Muscle of arm (tissue), 12 donors: ENCODE measurements around the gene NME2. TPM values are rescaled to one million over a fixed set of nuclear protein-coding genes. Genes with fewer than 3 reads are reported as not detected.
A peak's percentile ranks its signal among the peaks of the same experiment; 100 is the strongest.
"Not testable (repeated sequence)": the region's sequence is repeated elsewhere in the genome, so short reads cannot be mapped to it uniquely, and the experiment has no call there.

Source experiments
- DNase-seq: peaks from one replicate; pipeline ENCODE4 v3.0.0-alpha.2; 2013
- polyA plus RNA-seq, 12 donors: library from polyadenylated mRNA; unstranded; fragments of 120-200 nt; gene quantifications; one replicate each; pipeline ENCODE4 v1.2.1, GENCODE V29; 2013; ENCODE audit not compliant: insufficient read length in 12 of 12

The NME2 gene
- polyA plus RNA-seq, 12 donors, result 173 to 412 (median 310) TPM; not detected in 1

DNA sequence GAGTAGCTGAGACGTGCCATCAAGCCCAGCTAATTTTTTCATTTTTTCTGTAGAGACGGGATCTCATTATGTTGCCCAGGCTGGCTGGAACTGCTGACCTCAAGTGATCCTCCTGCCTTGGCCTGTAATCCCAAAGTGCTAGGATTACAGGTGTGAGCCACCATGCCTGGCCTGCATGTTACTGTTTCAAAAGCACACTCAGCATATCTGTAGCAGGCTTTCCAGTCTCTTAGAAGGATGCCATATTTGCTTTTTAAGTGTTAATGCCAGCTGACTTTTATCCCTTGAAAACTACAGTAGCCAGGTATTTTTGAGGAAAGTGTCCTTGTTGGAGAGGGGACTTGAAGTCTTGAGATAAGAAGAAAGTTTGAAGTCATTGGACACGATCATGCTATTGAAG lies 30.3 kb upstream of the NME2 start:
- DNase-seq, result no peak

DNA sequence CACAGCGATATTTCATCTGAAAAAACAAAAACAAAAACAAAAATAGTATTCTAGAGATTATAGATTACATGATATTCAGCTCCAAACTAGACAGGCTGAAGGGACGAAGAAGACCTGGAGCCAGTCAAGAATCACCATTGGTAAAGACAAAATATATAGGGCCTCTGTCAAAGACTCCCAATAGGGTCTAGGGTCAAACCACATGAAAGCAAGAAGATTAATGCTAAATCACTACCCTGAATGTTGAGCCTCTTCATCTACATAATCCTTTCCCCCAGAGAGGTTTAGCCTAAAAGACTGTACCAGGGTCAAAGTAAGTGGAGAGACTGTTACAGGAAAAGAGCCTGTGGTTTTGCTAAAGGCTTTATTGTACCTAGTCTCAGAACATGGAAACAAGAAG lies 23.6 kb upstream of the NME2 start:
- DNase-seq, result no peak

DNA sequence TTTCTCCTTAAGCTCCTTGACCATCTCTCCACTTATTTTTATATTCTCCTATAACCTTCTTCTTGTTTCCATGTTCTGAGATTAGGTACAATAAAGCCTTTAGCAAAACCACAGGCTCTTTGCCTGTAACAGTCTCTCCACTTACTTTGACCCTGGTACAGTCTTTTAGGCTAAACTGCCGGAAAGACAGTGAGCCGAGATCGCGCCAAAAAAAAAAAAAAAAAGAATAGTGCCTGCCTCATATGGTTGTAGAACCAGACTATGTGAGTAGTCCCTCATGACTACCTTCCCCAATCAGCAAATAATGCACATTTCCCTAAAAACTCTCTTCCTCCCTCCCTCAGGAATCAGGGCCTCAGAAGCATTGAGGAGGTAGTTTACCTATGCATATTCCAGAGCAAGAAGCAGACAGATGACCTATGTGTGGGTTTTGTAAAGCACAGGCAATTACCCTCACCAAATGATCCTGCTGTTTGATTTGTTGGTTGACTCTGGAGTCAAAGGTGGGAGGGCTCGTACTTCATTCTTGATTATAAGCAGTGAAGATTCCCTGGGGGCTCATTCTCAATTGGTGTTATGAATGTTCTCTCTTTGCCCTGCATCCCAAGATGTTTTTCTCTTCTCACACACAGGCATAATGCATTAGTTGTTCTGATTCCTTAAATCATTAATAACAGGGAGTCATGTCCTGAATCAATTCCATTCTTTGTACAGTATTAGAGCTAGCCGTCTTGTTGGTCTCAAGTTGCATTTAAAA lies 21.8 kb upstream of the NME2 start:
- DNase-seq, result no peak

DNA sequence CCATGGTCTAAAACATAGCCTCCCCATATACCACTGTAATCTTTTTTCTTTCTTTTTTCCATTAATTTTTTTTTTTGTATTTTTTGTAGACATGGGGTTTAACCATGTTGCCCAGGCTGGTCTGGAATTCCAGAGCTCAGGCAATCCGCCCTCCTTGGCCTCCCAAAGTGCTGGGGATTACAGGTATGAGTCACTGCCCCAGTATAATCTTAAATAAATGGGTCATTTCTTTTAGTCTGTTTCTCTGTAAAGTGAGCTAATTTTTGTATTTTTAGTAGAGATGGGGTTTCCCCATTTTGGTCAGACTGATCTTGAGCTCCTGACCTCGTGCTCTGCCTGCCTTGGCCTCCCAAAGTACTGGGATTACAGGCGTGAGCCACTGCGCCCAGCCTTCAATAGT lies 18.6 kb upstream of the NME2 start:
- no peak for DNase-seq

DNA sequence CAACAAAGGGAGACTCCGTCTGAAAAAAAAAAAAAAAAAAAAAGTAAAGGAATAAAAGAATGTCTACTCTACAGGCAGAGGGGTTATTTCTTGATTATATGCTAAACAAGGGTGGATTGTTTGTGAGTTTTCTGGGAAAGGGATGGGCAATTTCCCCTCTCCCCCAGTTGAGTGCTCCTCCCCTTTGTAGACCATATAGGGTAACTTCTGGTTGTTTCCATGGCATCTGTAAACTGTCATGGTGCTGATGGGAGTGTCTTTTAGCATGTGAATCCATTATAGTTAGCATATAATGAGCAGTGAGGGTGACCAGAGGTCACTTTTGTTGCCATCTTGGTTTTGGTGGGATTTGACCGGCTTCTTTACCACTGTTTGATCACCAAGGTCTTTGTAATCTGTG lies 17.0 kb upstream of the NME2 start:
- no peak for DNase-seq

DNA sequence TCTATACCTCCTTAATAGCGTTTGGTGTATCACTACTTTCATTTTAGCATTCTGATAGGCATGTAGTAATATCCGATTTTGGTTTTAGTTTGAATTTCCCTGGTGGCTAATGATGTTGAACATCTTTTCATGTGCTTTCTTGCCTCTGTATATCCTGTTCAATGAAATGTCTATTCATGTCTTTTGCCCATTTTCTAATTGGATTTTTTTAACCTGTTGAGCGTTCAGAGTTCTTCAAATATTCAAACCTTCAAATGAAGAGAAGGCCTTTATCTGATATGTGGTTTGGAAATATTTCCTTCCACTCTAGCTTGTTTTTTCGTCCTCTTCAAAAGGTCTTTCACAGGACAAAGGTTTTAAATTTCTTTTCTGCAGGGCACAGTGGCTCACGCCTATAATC lies 15.3 kb upstream of the NME2 start:
- no peak for DNase-seq

DNA sequence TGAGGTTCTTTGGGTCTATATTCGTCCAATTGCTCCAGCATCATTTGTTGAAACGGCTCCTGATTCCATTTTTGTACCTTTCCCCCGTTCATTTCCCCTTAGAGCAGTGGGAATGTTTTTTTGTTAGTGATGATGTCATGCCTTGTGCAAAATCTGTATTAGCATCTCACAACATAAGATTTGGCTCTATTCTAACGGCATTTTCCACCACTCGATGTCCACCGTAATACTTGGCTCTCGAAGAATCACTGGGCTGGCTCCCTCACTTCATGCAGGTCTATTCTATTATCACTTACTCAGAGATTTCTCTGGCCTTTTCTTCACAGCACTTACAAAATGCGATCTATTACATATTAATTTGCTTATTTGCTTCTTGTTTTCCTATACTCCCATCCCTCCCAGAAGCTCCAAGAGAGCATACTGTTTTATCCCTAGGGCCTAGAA lies 13.4 kb upstream of the NME2 start:
- DNase-seq, result no peak

DNA sequence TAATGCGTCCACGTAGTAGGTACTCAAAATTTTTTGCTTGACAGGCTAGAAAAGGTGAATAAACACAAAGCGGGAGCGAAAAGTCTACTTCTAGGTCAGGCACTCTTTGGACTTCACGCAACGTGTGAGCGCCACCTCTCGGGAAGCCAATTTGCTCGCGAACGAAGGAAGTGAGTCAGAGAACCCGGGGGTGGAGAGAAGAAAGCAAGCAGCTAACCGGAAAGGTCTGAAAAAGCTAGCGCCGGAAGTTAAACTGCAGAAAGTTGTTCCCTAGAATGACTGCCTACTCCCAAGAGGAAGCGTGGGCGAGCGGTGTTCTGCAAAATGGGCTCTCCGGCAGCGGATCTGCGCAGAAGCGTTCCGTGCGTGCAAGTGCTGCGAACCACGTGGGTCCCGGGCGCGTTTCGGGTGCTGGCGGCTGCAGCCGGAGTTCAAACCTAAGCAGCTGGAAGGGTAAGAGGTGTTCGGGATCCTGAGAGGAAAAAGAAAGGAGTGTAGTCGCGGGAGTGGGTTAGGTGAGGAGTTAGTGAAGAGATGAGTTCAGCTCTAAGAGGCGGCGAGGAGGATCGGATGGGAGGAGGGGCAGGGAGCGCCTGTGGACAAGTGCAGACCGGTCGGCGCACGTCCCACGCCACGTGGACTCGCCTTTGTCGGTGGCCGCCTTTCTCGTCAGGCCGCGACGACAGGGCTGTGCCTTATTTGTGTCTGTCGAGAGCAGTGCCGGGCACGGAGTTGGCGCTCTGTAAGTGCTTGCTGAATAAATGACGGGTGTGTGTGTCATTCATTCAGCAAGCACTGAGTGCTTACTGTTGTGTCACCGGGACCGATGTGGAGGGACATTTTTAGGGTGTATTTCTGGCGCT lies 12.8 kb upstream of the NME2 start, which contains the start of gene NME1:
TSS of gene NME1 (plus strand) at position 350 of the 863 bp plus-strand sequence. CDS start 2,096 bp downstream, outside the sequence.
- DNase-seq, result peak; percentile 99

DNA sequence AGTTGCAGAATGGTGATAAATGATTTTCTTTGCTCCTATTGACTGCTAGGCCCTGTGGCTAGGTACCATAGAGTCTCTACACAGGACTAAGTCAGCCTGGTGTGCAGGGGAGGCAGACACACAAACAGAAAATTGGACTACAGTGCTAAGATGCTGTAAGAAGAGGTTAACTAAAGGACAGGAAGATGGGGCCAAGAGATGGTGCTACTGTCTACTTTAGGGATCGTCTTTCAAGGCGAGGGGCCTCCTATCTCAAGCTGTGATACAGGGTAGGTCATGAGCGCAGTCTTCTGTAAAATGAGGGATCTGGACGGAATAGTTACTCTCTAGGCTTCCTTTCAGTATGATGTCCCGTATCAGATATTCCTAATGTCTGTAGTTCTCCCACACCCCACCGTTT lies 12.0 kb upstream of the NME2 start:
- peak; percentile 19 for DNase-seq

DNA sequence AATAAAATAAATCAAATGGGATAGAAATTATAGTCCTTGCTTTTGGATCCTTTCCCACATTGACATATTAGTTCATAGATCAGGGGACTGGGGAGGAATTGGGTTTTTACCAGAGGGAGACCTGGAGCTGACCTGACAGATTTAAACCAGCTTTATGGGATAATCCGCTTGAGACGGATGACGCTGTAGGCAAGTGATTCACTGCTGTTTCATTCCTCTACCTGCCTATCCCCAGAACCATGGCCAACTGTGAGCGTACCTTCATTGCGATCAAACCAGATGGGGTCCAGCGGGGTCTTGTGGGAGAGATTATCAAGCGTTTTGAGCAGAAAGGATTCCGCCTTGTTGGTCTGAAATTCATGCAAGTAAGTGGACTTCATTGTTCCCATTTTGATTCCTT lies 10.8 kb upstream of the NME2 start:
- DNase-seq, result no peak

DNA sequence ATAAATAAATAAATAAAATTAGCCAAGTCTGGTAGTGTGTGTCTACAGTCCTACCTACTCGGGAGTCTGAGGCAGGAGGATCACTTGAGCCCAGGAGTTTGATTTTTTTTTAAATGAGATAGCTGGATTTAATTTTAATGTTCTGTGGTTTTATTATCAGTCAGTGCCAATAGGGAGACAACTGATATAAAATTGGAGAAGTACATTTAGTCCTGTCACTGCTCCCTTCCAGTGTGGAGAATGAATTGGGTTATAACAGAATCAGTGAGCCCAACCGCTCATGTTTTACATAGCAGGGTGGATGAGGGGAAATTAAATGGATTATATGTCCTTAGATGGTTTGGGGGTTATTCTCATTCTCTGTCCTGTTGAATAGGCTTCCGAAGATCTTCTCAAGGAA lies 6.6 kb upstream of the NME2 start:
- DNase-seq, result no peak

DNA sequence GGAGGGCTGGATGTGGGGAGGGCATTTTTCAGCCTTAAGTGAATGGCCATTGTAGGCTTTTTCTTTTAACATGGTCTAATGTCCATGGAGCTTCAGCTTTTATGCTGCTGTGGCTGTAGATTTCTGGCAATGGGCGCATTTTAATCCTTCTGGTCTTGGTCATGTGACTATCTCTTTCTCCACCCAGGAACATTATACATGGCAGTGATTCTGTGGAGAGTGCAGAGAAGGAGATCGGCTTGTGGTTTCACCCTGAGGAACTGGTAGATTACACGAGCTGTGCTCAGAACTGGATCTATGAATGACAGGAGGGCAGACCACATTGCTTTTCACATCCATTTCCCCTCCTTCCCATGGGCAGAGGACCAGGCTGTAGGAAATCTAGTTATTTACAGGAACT lies 4.7 kb upstream of the NME2 start:
- DNase-seq, result no peak

DNA sequence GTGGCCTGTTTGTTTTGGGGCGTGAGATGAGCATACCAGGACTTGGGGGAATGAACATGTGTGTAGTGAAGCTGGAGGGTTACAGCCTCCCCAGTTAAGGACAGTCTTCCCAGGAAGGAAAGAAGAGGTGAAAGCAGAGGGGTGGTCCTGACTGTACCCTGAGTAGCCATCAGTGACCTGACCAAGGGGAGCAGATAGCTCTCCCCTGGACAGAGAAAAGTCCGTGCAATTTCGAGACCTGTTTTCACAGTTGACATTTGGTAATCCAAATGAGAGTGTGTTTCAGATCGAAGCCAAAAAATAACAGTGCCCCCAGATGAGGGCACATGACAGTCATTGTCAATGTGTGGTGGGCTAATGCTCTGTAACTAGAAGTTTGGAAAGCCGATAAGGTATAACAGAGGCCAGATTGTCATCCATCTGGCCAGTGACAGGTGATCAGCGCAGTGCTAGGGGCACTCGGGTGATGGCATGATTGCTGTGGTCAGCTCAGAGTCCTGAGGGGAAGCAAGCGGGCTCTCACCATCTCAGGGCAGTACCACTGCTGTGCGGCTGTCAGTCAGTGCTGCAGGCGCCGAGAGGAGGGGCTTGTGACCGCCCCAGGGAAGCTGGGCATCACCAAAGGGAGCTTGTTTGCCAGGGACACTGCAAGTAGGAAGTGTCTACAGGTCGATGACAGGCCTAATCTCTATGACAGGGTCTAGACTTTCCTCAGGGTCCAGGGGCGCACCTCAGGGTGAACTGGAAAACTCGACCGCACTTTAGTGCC lies 1.1 kb upstream of the NME2 start:
- no peak for DNase-seq

DNA sequence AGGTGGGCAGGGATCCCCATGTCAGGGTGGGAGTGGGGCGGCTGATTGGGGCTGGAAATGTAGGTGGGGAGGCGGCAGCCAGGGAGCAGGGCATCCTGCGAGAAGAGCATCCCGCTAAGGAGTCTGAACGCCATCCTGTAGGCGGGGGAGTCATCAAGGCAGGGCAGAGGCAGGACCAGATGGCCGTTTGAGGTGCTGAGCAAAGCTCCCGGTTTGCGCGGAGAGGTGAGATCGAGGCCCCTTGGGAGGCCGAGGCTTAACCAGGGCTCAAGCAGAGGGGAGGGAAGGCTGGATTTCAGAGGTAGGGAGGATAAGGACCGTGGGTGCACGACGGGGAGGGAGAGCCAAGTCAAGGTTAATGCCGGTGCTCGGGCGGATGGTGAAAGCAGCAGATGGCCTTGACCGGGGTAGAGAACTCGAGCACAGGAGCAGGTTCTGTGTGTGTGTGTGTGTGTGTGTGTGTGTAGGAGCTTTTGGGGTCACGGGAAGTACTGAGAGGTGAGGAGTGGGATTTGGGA lies 472 bp upstream of the NME2 start:
- DNase-seq, result no peak

DNA sequence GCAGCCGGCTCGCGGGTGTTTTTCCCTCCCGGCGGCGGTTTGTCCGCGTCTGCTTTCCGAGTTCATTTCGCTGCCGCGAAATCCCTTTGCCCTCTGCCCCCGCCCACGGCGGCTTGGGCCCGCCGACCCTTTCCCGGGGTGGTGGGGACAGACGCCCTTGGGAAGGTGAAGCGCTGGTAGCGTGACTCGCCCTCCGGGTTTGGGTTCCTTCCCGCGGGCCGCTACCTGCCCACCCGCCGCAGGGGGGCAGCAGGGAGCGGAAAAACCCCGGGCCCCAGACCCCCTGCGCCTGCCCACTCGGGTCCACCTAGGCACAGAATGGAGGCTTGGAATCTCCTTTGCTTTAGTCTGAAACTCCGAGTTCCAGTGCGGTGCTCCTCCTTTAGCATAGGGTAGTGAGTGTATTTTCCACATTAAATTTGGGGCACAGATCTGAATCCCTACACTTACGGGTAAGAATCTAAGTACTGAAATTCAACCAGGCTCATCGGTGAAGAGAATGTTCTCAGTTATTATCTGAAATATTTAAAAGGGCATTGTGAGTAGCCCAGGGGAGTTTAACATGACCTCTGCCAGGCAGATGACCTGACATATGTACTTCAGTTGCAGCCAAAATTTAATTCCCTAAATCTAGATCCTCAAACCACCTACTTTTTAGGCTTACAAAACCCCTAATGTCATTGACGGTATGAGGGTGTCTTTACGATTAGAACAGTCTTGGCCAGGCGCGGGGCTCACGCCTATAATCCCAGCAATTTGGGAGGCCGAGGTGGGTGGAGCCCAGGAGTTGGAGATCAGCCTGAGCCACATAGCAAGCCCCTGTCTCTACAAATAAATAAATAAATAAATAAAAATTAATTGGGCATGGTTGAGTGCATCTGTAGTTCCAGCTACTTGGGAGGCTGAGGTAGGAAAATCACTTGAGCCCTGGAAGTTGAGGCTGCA lies 1.0 kb downstream of the NME2 start:
- peak; percentile 20 for DNase-seq

DNA sequence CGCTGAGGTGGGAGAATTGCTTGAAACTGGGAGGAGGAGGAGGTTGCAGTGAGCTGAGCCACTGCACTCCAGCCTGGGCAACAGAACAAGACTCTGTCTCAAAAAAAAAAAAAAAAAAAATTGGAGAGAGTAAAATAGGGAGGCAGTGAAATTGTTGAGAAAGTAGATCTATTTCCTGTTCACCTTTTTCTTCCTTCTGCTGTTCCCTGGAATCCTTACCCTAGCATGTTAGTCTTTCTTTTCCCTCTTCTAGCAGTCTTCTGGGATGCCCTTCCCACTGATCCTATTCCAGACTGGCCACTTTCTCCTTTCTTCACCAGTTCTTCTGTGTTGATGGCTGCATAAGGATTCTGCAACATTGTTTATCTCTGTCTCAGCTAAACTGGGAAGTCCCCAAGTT lies 3.1 kb downstream of the NME2 start:
- DNase-seq, result no peak

DNA sequence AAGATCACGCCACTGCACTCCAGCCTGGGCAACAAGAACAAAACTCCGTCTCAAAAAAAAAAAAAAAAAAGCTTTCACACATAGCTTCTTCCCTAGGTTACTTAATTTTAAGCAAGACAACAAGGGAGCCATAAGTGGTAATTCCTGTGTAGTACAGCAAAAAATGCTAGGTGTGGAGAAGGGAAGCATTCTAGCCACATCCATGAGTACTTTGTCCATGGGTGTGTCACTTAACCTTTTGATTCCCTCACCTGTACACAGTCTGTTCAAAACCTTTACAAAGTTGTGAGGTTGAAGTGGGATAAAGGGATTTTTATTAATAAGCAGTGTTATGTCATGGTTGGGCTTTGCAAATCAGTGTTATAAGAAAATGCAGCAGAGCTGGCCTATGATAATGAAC lies 4.5 kb downstream of the NME2 start:
- DNase-seq, result no peak

DNA sequence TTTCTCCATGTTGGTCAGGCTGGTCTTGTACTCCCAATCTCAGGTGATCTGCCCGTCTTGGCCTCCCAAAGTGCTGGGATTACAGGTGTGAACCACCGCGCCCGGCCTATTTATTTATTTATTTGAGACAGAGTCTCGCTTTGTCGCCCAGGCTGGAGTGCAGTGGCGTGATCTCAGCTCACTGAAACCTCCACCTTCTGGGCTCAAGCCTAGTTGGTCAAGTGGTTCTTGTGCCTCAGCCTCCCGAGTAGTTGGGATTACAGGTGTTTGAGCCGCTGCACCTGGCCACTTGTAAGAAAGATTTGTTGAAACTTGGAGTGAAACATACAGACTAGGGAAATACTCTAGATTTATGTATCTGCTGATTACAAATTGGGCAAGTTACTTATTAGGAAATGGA lies 5.8 kb downstream of the NME2 start:
- not testable (repeated sequence) for DNase-seq

DNA sequence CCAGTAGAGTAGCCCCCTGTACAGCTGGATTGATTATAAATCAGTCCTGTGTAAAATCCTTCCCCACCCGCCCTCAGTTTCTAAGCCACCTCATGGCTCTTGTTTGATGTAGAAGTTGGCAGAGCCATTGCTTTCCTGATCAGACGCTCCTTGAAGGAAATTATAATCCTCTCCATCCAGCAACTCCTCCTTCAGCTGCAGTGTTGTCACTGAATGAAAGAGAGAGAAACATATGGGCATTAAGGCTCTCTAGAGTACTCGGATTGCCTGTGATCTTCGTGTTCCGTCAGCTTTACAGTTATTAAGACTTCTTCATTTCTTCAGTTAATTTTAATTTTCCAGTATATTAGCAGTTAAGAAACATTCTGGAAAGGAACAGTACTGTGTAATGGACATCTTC lies 14.3 kb downstream of the NME2 start:
- DNase-seq, result no peak

DNA sequence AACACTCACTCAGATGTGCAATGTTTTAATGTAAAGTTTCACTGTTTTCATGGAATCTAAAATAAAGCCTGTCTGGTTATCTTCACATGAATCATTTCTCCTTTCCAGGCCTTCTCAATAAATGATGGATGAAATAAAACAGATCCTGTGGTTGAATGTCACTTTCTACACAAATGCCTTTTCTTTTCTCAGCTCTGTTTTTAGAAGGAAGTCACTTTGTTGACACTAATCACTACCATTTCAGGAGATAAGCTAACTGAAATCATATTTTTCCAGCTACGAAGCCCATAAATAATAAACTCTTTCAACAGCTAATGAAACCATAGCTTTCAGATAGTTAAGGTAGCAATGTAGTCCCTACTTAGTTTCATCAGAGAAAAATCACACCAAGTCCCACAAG lies 17.9 kb downstream of the NME2 start:
- no peak for DNase-seq

DNA sequence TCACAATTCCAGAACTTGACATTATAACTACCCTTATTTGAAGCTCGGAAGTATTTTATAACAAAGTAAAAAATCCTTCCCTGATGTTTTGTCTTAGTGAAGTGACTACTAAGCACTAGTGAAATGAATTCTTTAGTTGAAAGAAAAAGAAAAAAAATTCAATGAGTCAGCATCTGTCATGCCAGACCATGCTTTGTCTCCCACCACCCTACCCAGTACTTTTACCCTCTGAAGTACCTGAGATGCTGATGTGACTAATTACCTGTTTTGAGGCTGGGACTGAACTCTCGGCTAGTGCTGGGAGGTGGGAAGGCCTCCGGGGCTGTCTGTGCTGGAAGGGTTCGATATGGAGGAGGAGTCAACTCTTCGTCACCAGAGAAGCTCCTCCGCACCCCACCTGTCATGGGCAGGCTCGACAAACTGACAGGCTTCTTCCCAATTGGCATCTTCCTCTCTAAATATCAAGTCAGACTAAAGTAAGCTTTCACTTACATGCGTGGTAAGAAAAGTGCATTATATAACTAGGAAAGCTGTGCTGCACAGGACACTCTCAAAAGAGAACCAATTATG lies 19.6 kb downstream of the NME2 start:
- no peak for DNase-seq
